ENCODE measurements around the gene MRPL4. TPM values are rescaled to one million over a fixed set of nuclear protein-coding genes. Genes with fewer than 3 reads are reported as not detected.

MRPL4 gene
- total RNA-seq, 2 experiments from 2014 or later, result 148 to 155 TPM

GRCh38 chr19:10228393-10228792 lies 23.6 kb upstream of the MRPL4 start:
- TF ChIP-seq CTCF (conservative IDR thresholded peaks at IDR 0.05; ENCODE audit: low read length) (no peak), EZH2phosphoT487 (IDR thresholded peaks at IDR 0.05; ENCODE audit: borderline replicate concordance, low read depth, low read length) (no peak)
- peak; percentile 54 for DNase-seq (ENCODE audit: low spot score)
- intact Hi-C loops (cut with micrococcal nuclease; ENCODE audit: unreplicated experiment), result no loop called here
- no TSS peak for BruUV-seq (replicated peaks)
- ChIA-PET POLR2A (interaction anchor here (1.0 kb wide), 2 partner anchors 8 to 14 kb away, joined by 4 read pairs; no protein-coding TSS in a partner anchor), CTCF (ENCODE audit: unreplicated experiment) (interaction anchor here (1.6 to 1.8 kb wide), 2 partner anchors 16 to 21 kb away, joined by 4 to 6 read pairs; no protein-coding TSS in a partner anchor)
- no peak overlapping the region for H2AFZ ChIP-seq (ENCODE audit: low read length)
- no peaks in the 10 kb centered on the region for H3K9me3 ChIP-seq (ENCODE audit: low read length)
- H3K4me2 ChIP-seq (ENCODE audit: low read length), result peak overlapping the region; percentile 95
- peak overlapping the region; percentile 95 for H3K27ac ChIP-seq (ENCODE audit: low read depth, low read length, poor library complexity, severe bottlenecking)
- H3K4me3 ChIP-seq (ENCODE audit: low read depth, low read length, poor library complexity, severe bottlenecking), result peak overlapping the region; percentile 95
- no peaks in the 10 kb centered on the region for H4K20me1 ChIP-seq (ENCODE audit: insufficient read depth, low read length)
- H3K4me1 ChIP-seq (ENCODE audit: insufficient read depth, low read length, poor library complexity, severe bottlenecking), result peaks cover 82% of the 10 kb centered on the region
- H3K9me2 ChIP-seq (ENCODE audit: insufficient read depth, low read length), result no peaks in the 10 kb centered on the region
- H3K36me3 ChIP-seq (ENCODE audit: insufficient read depth, low read length), result peaks cover 64% of the 10 kb centered on the region
- peaks cover 92% of the 10 kb centered on the region for H3K79me2 ChIP-seq (ENCODE audit: insufficient read depth, low read depth, low read length)

DNA sequence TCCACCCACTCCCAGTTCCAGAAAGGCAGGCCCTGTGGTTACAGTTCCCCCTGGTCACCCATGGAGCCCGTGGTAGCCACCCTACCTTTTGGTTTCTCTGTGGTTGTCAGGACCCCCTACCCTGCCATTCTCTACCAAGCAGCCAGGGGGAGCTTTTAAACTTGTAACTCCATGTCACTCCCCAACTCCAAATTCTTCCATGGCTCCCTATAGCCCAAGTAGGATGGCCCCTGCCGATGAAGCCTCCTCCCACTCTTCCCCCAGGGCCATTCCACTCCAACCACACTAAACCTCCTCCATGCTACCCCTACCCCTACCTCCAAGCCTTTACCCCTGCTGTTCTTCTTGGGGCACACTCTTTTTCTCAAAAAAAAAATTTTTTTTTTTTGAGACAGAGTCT lies 23.1 kb upstream of the MRPL4 start:
- Histone ChIP-seq H3K79me2 (ENCODE audit: insufficient read depth, low read depth, low read length) (peaks cover 89% of the 10 kb centered on the region), H3K4me1 (ENCODE audit: insufficient read depth, low read length, poor library complexity, severe bottlenecking) (peaks cover 82% of the 10 kb centered on the region), H2AFZ (ENCODE audit: low read length) (no peak overlapping the region), H3K36me3 (ENCODE audit: insufficient read depth, low read length) (peaks cover 59% of the 10 kb centered on the region), H3K9me3 (ENCODE audit: low read length) (no peaks in the 10 kb centered on the region), H3K9me2 (ENCODE audit: insufficient read depth, low read length) (no peaks in the 10 kb centered on the region), H3K4me2 (ENCODE audit: low read length) (peak overlapping the region; percentile 95), H4K20me1 (ENCODE audit: insufficient read depth, low read length) (no peaks in the 10 kb centered on the region), H3K27ac (ENCODE audit: low read depth, low read length, poor library complexity, severe bottlenecking) (peak overlapping the region; percentile 95), H3K4me3 (ENCODE audit: low read depth, low read length, poor library complexity, severe bottlenecking) (peak overlapping the region; percentile 95)
- POLR2A ChIA-PET, result interaction anchor here (0.5 to 1.0 kb wide), 3 partner anchors 9 to 14 kb away, joined by 3 to 4 read pairs (median 4); no protein-coding TSS in a partner anchor
- BruUV-seq (replicated peaks), result no TSS peak
- intact Hi-C loops (cut with micrococcal nuclease; ENCODE audit: unreplicated experiment), result loop anchor here (1.0 kb wide), 1 partner anchor 21 kb away; no protein-coding TSS in a partner anchor
- DNase-seq (ENCODE audit: low spot score), result peak; percentile 80
- TF ChIP-seq CTCF (conservative IDR thresholded peaks at IDR 0.05; ENCODE audit: low read length) (peak; percentile 84), EZH2phosphoT487 (IDR thresholded peaks at IDR 0.05; ENCODE audit: borderline replicate concordance, low read depth, low read length) (no peak)
- CTCF ChIA-PET (ENCODE audit: unreplicated experiment), result interaction anchor here (1.6 kb wide), 1 partner anchor 21 kb away, joined by 6 read pairs; no protein-coding TSS in a partner anchor

DNA sequence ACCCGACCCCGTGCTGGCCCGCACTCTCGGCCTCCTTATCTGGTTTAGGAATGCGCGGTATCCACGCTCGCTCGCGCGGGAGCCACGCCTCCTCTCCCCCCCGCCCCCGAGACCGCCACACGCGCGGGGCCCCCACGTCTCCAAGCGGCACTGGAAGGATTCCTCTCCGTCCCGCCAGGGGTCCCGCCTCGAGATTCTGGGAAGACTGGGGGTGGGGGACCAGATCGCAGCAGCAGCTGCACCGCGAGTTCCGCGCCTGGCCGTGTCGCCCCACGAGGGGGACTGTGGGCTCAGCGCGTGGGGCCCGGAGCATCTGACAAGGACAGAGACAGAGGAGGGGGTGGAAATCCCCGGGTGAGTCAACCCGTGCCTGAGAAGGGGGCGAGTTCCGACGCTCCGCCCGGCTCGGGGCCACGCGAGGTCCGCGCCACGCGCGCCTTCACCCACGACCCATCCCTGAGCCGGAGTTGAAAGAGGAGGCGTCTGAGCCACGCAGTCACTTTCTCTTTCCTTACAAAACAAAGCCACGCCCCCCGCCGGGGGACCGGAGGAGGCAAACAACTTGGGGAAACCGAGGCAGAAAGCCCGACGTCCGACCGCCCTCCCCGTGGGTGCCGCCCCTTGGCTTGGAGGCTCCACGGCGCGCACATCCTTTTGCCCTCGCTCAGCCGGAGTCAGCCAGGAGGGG lies 21.7 kb upstream of the MRPL4 start:
- peaks cover 82% of the 10 kb centered on the region for H3K4me1 ChIP-seq (ENCODE audit: insufficient read depth, low read length, poor library complexity, severe bottlenecking)

More for the DNA sequence above, 21.7 kb upstream of the MRPL4 start:
- Histone ChIP-seq H3K4me3 (ENCODE audit: low read depth, low read length, poor library complexity, severe bottlenecking) (peak overlapping the region; percentile 95), H3K4me2 (ENCODE audit: low read length) (peak overlapping the region; percentile 95), H3K36me3 (ENCODE audit: insufficient read depth, low read length) (peaks cover 48% of the 10 kb centered on the region), H3K79me2 (ENCODE audit: insufficient read depth, low read depth, low read length) (peaks cover 75% of the 10 kb centered on the region), H3K9me2 (ENCODE audit: insufficient read depth, low read length) (no peaks in the 10 kb centered on the region), H3K9me3 (ENCODE audit: low read length) (no peaks in the 10 kb centered on the region), H2AFZ (ENCODE audit: low read length) (0 out of 2 replicates have a peak overlapping the region, but pooled peaks have one; percentile 5), H3K27ac (ENCODE audit: low read depth, low read length, poor library complexity, severe bottlenecking) (peak overlapping the region; percentile 95), H4K20me1 (ENCODE audit: insufficient read depth, low read length) (no peaks in the 10 kb centered on the region)
- no TSS peak for BruUV-seq (replicated peaks)
- TF ChIP-seq CTCF (conservative IDR thresholded peaks at IDR 0.05; ENCODE audit: low read length) (no peak), EZH2phosphoT487 (IDR thresholded peaks at IDR 0.05; ENCODE audit: borderline replicate concordance, low read depth, low read length) (no peak)
- ChIA-PET POLR2A (interaction anchor here (0.6 kb wide), 1 partner anchor 9 kb away, joined by 3 read pairs; no protein-coding TSS in a partner anchor), CTCF (ENCODE audit: unreplicated experiment) (no interaction called here)
- intact Hi-C loops (cut with micrococcal nuclease; ENCODE audit: unreplicated experiment), result loop anchor here (10.0 kb wide), 2 partner anchors 126 to 744 kb away; partner anchors contain the start of genes ANGPTL6 and PPAN
- DNase-seq (ENCODE audit: low spot score), result no peak
